ENCODE results near the gene C1QTNF6.

DNA sequence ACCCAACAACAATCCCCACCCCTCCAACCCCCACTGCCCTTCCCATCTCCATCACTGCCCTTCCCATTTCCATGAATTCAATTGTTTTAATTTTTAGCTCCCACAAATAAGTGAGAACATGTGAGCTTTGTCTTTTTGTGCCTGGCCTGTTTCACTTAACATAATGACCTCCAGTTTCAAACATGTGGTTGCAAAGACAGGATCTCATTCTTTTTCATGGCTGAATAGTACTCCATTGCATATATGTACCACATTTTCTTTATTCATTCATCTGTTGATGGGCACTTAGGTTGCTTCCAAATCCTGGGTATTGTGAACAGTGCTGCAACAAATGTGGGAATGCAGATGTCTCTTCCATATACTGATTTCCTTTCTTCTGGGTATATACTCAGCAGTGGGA is 37.3 kb downstream of the C1QTNF6 start:
- no peak for TF ChIP-seq POLR2A (IDR thresholded peaks at IDR 0.05; ENCODE audit: low read length)
- TF ChIP-seq GATA1 (IDR thresholded peaks at IDR 0.05; ENCODE audit: low read depth, low read length) = no peak
